HepG2 (cell line): Measurements from ENCODE around the gene ZNF285. TPM values are rescaled to one million over a fixed set of nuclear protein-coding genes. Genes with fewer than 3 reads are reported as not detected.
A peak's percentile ranks its signal among the peaks of the same experiment; 100 is the strongest.

ENCODE experiments used
- HMGXB4 ChIP-seq, 2 experiments: sonication (generic) in 1 of 2; formaldehyde crosslinking in 1 of 2; IDR thresholded peaks; 2 replicates each; pipeline versions ENCODE4 v1.4.0 to v1.6.1; 2018 to 2020; ENCODE audit warnings: missing genetic modification reagents in 2 of 2, borderline replicate concordance in 1 of 2, low read depth in 1 of 2, mild to moderate bottlenecking in 1 of 2, missing biosample characterization in 1 of 2
- KAT8 ChIP-seq: IDR thresholded peaks from 2 replicates; pipeline ENCODE4 v1.6.1; 2016; ENCODE audit warnings: missing genetic modification reagents, missing compliant biosample characterization
- NFIB ChIP-seq: sonication (generic); formaldehyde crosslinking; IDR thresholded peaks from 2 replicates; pipeline ENCODE4 v1.9.0; 2021; ENCODE audit warnings: missing genetic modification reagents, mild to moderate bottlenecking, borderline replicate concordance
- TFAP4 ChIP-seq: sonication (generic); IDR thresholded peaks from 2 replicates; pipeline ENCODE4 v1.6.1; 2016; ENCODE audit warnings: low read depth, borderline replicate concordance
- ZNF264 ChIP-seq: sonication (generic); formaldehyde crosslinking; IDR thresholded peaks from 2 replicates; pipeline ENCODE4 v1.4.0; 2020; ENCODE audit warnings: missing genetic modification reagents
- ZNF407 ChIP-seq: sonication (generic); formaldehyde crosslinking; IDR thresholded peaks from one replicate; pipeline ENCODE4 v1.5.1; 2020; ENCODE audit warnings: mild to moderate bottlenecking, missing genetic modification reagents; ENCODE audit errors: not compliant biosample characterization
- ZNF44 ChIP-seq: sonication (generic); formaldehyde crosslinking; IDR thresholded peaks from 2 replicates; pipeline ENCODE4 v1.5.1; 2020; ENCODE audit warnings: mild to moderate bottlenecking, missing genetic modification reagents
- ZNF704 ChIP-seq: sonication (generic); formaldehyde crosslinking; IDR thresholded peaks from 2 replicates; pipeline ENCODE4 v1.8.1; 2023; ENCODE audit warnings: mild to moderate bottlenecking, inconsistent platforms, moderate library complexity, missing genetic modification reagents, borderline replicate concordance
- ZNF746 ChIP-seq: sonication (generic); formaldehyde crosslinking; IDR thresholded peaks from 2 replicates; pipeline ENCODE4 v1.8.0; 2022; ENCODE audit warnings: mild to moderate bottlenecking, missing genetic modification reagents
- ZSCAN20 ChIP-seq: sonication (generic); formaldehyde crosslinking; IDR thresholded peaks from 2 replicates; pipeline ENCODE4 v1.4.0; 2020; ENCODE audit warnings: missing genetic modification reagents, mild to moderate bottlenecking, borderline replicate concordance
- polyA plus RNA-seq, 8 experiments: library from polyadenylated mRNA; depleted of rRNA in 3 of 8; stranded (reverse) in 7 of 8; unstranded in 1 of 8; fragments of >200 nt; fragmentation: Illumina TruSeq in 4 of 8; extraction: Trizol in 4 of 8; gene quantifications; 2 replicates each; pipeline versions ENCODE4 v1.2.1 to v1.2.3, GENCODE V29; 2011 to 2016; ENCODE audit warnings: low read depth in 4 of 8, missing spikeins in 1 of 8, mixed read lengths in 1 of 8; ENCODE audit not compliant: insufficient read depth in 1 of 8
- total RNA-seq, 5 experiments: library from RNA; depleted of rRNA; stranded (reverse); fragments of >200 nt; fragmentation: Illumina TruSeq; extraction: Trizol; gene quantifications; 2 replicates each; pipeline ENCODE4 v1.2.3, GENCODE V29; 2016; ENCODE audit warnings: low read depth in 1 of 5

Gene ZNF285
- total and polyA plus RNA-seq, 2 of the 13 experiments (the other 11 are each of a cell fraction or from before 2014, with no cell fraction given), result 0.82 to 1.7 TPM

GRCh38 chr19:44401139-44402115 is at the start of gene ZNF285 (continued):
- no peak for TF ChIP-seq ZNF407 (CRISPR knock-in tag)
- no peak for TF ChIP-seq ZNF264 (CRISPR knock-in tag)
- no peak for TF ChIP-seq NFIB (CRISPR knock-in tag)
- no peak for TF ChIP-seq ZSCAN20 (CRISPR knock-in tag)
- TF ChIP-seq KAT8 (CRISPR knock-in tag), result peak; percentile 80
- no peak for TF ChIP-seq ZNF746
- no peak for TF ChIP-seq TFAP4
- no peak for TF ChIP-seq ZNF44 (CRISPR knock-in tag)
- no peak for TF ChIP-seq ZNF704 (CRISPR knock-in tag)
- no peak for TF ChIP-seq HMGXB4 (CRISPR knock-in tag; IDR thresholded peaks at IDR 0.05; ENCODE audit: borderline replicate concordance in 1 of 2, low read depth in 1 of 2)
